SU-DHL-6 (cell line): ENCODE results near the gene TAOK1.

ENCODE experiments used
- H2AFZ ChIP-seq: fragments of 200-600 bp; sonication (generic); 2 replicates; pipeline ENCODE4 v1.6.1; 2014; ENCODE audit warnings: low read depth, mild to moderate bottlenecking, moderate library complexity, mixed read lengths, antibody characterized with exemption, low read length; ENCODE audit not compliant: severe bottlenecking
- H3F3A ChIP-seq: fragments of 200-600 bp; shearing (Covaris generic); 2 replicates; pipeline ENCODE4 v1.6.0; 2016; ENCODE audit warnings: antibody characterized with exemption, mild to moderate bottlenecking; ENCODE audit not compliant: insufficient read depth
- H3K27ac ChIP-seq: fragments of 200-600 bp; sonication (generic); 2 replicates; pipeline ENCODE4 v1.5.1; 2016; ENCODE audit warnings: low read depth, mild to moderate bottlenecking, low read length, moderate library complexity, mixed read lengths
- H3K27me3 ChIP-seq: fragments of 200-600 bp; sonication (generic), shearing (Covaris generic); 2 replicates; pipeline ENCODE4 v1.6.0; 2014; ENCODE audit warnings: mild to moderate bottlenecking, low read length
- H3K36me3 ChIP-seq: fragments of 200-600 bp; sonication (generic); 2 replicates; pipeline ENCODE4 v1.6.1; 2014; ENCODE audit warnings: mild to moderate bottlenecking, low read length, mixed read lengths
- H3K4me2 ChIP-seq: fragments of 300-600, 200-600 bp; shearing (Covaris generic), sonication (generic); 2 replicates; pipeline ENCODE4 v1.6.0; 2014; ENCODE audit warnings: low read length, low read depth, mild to moderate bottlenecking; ENCODE audit not compliant: poor library complexity, severe bottlenecking
- H3K4me3 ChIP-seq: fragments of 200-600 bp; sonication (generic); 2 replicates; pipeline ENCODE4 v1.5.1; 2014; ENCODE audit warnings: antibody characterized with exemption, low read length, mild to moderate bottlenecking, mixed read lengths; ENCODE audit not compliant: insufficient read depth, poor library complexity, severe bottlenecking
- H3K79me2 ChIP-seq: fragments of 200-600 bp; sonication (generic); 2 replicates; pipeline ENCODE4 v1.6.1; 2014; ENCODE audit warnings: mild to moderate bottlenecking, low read length, moderate library complexity; ENCODE audit not compliant: insufficient read depth
- H3K9ac ChIP-seq: fragments of 200-600 bp; sonication (generic); 2 replicates; pipeline ENCODE4 v1.7.0; 2014; ENCODE audit warnings: mild to moderate bottlenecking, low read length
- H3K9me2 ChIP-seq: fragments of 200-600 bp; sonication (generic); replicated peaks from 2 replicates; pipeline ENCODE4 v1.6.1; 2014; ENCODE audit warnings: low read length; ENCODE audit not compliant: insufficient read depth
- H3K9me3 ChIP-seq: fragments of 200-600 bp; sonication (generic); 2 replicates; pipeline ENCODE4 v1.6.1; 2014; ENCODE audit warnings: low read length, mixed read lengths; ENCODE audit not compliant: insufficient read depth
- H4K20me1 ChIP-seq: fragments of 200-600 bp; sonication (generic); 2 replicates; pipeline ENCODE4 v1.6.1; 2014; ENCODE audit warnings: low read depth, mild to moderate bottlenecking, antibody characterized with exemption, low read length, moderate library complexity, mixed read lengths
- CTCF ChIP-seq: fragments of 200-600 bp; sonication (generic); IDR thresholded peaks from one replicate; pipeline ENCODE4 v1.5.1; 2017; ENCODE audit warnings: antibody characterized with exemption, mild to moderate bottlenecking, low read length, moderate library complexity; ENCODE audit not compliant: insufficient read depth, poor library complexity, severe bottlenecking
- EZH2phosphoT487 ChIP-seq: fragments of 200-600 bp; sonication (generic), shearing (Covaris generic); conservative IDR thresholded peaks from 2 replicates; pipeline ENCODE4 v1.6.1; 2018; ENCODE audit warnings: mild to moderate bottlenecking, antibody characterized with exemption, low read length, moderate library complexity, mixed read lengths

Gene TAOK1

DNA sequence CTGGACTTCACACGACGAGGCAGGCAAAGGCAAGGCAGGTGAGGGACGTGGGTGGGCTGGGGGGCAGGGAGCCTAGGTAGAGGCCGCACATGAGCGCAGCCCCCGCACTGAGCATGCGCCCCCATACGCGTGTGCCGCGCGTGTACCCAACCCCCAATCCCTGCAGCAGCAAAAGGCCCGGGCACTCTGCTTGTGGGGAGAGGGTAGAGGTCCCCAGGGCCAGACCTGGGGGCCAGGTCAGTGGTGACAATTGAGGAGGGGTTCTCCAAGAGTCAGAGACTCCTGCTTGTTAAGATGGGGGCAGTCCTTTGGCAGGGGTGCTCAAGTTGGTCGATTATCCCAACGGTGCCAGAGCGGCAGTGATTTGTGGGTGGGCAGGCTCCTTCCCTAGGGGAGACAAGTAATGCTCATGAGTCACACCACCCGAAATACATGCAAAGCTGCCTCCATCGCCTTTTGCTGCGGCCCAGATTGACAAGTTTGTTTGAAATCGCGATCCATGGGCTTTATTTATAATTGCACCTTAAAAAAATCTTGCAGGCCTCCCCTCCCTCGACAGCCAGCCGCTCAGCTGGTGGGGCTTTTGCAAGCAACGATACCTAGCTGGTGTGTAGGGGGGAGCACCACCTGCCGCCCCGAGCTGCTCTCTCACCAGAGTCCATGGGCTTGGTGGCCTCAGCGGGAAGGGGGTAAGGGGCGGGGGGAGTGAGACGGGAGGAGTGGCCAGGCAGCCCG, 200.4 kb downstream of the TAOK1 start:
- Histone ChIP-seq H3F3A (peaks cover 27% of the 10 kb centered on the region), H3K27me3 (no peaks in the 10 kb centered on the region), H3K4me3 (peak overlapping the region; percentile 74), H2AFZ (peak overlapping the region; percentile 86), H3K9me2 (no peaks in the 10 kb centered on the region), H3K27ac (peak overlapping the region; percentile 78), H3K4me2 (peak overlapping the region; percentile 93), H3K79me2 (peaks cover 34% of the 10 kb centered on the region), H3K36me3 (no peaks in the 10 kb centered on the region), H3K9ac (peak overlapping the region; percentile 88), H3K9me3 (no peaks in the 10 kb centered on the region), H4K20me1 (no peaks in the 10 kb centered on the region; the same call in 1 of the 2 replicates)
- TF ChIP-seq CTCF (no peak), EZH2phosphoT487 (no peak)

GRCh38 chr17:29591146-29591736, 201.1 kb downstream of the TAOK1 start:
- H3K27ac ChIP-seq, result peak overlapping the region; percentile 78
- no peaks in the 10 kb centered on the region for H3K27me3 ChIP-seq
- peaks cover 27% of the 10 kb centered on the region for H3F3A ChIP-seq
- no peaks in the 10 kb centered on the region for H3K9me2 ChIP-seq
- peak overlapping the region; percentile 93 for H3K4me2 ChIP-seq
- H4K20me1 ChIP-seq, result no peaks in the 10 kb centered on the region; the same call in 1 of the 2 replicates
- H2AFZ ChIP-seq, result peak overlapping the region; percentile 86
- peak overlapping the region; percentile 23 for H3K4me3 ChIP-seq
- no peaks in the 10 kb centered on the region for H3K9me3 ChIP-seq
- TF ChIP-seq CTCF, result no peak
- TF ChIP-seq EZH2phosphoT487, result no peak
- no peaks in the 10 kb centered on the region for H3K36me3 ChIP-seq
- peak overlapping the region; percentile 88 for H3K9ac ChIP-seq
- H3K79me2 ChIP-seq, result peaks cover 28% of the 10 kb centered on the region

GRCh38 chr17:29591737-29592608, 201.8 kb downstream of the TAOK1 start:
- peak overlapping the region; percentile 88 for H3K9ac ChIP-seq
- peak overlapping the region; percentile 78 for H3K27ac ChIP-seq
- H3K27me3 ChIP-seq, result no peaks in the 10 kb centered on the region
- peaks cover 20% of the 10 kb centered on the region for H3K79me2 ChIP-seq
- peak overlapping the region; percentile 93 for H3K4me2 ChIP-seq
- no peaks in the 10 kb centered on the region for H3K36me3 ChIP-seq
- no peaks in the 10 kb centered on the region for H3K9me2 ChIP-seq
- no peaks in the 10 kb centered on the region; the same call in 1 of the 2 replicates for H4K20me1 ChIP-seq
- peaks cover 27% of the 10 kb centered on the region for H3F3A ChIP-seq
- no peaks in the 10 kb centered on the region for H3K9me3 ChIP-seq
- TF ChIP-seq EZH2phosphoT487 (no peak), CTCF (peak; percentile 96)
- H2AFZ ChIP-seq, result peak overlapping the region; percentile 86
- peak overlapping the region; percentile 23 for H3K4me3 ChIP-seq
